Measurements from ENCODE around the gene CAMK1D.

CAMK1D gene

DNA sequence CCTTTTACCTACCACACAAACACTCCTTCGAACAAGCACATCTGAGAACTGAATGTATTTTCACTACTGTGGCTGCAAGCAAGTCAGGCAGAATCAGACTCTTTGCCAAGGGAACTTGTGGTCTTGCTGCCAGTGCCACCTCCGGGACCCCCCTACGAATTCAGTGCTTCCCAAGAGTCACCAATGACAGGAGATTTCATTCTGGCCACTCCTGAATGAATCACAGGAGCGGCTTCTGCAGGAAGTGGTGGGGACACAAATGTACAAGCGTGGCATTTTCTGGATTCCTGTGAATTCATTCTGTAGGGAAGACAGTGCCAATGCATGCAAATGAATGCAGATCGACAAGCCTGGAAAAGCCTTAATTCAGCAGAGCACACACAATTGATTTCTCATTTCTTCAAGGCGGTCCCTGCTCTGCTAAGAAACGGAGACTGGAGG lies 161.2 kb downstream of the CAMK1D start:
- TF ChIP-seq CTCF (IDR thresholded peaks at IDR 0.05; ENCODE audit: control insufficient read depth, extremely low read depth, insufficient read depth) = no peak
- DNase-seq (ENCODE audit: low read depth) = no peak
- no peak overlapping the region for H3K4me3 ChIP-seq (ENCODE audit: low read depth, low read length)

DNA sequence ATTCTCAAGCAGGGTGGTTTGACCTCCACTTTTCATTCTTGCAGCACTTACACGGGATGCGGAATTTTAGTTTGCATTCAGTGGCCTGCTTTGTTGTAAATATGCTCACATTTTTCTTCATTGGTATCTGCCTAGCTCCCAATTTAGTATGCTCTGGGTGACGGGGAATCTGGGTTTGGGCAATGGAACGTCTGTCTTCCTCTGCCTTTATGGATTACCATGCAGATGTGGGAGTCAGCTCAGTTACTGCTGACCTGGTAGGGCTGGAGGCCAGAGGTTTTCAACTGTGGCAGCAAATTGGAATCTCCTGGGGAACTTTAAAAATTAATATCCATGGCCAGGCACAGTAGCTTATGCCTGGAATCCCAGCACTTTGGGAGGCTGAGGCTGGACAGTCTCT lies 161.6 kb downstream of the CAMK1D start:
- no peak overlapping the region for H3K4me3 ChIP-seq (ENCODE audit: low read depth, low read length)
- no peak for TF ChIP-seq CTCF (IDR thresholded peaks at IDR 0.05; ENCODE audit: control insufficient read depth, extremely low read depth, insufficient read depth)
- DNase-seq (ENCODE audit: low read depth) = no peak

DNA sequence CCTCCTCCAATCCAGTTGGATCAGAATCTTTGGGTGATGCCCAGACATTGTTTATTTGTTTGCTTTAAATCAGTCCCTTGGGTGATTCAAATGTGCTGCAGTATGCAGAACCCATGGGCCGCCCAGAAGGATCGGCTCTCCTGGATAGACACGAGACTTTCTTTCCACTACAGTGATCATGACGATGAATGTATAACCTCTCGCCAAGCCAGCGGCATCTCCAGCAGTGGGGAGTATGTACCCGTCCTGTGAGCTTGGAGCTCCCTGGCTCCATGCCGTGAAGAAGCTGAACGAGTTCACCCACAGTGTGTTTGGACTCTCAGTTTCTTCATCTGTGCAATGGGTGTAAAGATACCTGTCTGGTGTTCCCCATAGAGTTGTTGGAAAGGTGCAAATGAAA lies 162.3 kb downstream of the CAMK1D start:
- DNase-seq (ENCODE audit: low read depth) = no peak
- no peak for TF ChIP-seq CTCF (IDR thresholded peaks at IDR 0.05; ENCODE audit: control insufficient read depth, extremely low read depth, insufficient read depth)
- no peak overlapping the region for H3K4me3 ChIP-seq (ENCODE audit: low read depth, low read length)

DNA sequence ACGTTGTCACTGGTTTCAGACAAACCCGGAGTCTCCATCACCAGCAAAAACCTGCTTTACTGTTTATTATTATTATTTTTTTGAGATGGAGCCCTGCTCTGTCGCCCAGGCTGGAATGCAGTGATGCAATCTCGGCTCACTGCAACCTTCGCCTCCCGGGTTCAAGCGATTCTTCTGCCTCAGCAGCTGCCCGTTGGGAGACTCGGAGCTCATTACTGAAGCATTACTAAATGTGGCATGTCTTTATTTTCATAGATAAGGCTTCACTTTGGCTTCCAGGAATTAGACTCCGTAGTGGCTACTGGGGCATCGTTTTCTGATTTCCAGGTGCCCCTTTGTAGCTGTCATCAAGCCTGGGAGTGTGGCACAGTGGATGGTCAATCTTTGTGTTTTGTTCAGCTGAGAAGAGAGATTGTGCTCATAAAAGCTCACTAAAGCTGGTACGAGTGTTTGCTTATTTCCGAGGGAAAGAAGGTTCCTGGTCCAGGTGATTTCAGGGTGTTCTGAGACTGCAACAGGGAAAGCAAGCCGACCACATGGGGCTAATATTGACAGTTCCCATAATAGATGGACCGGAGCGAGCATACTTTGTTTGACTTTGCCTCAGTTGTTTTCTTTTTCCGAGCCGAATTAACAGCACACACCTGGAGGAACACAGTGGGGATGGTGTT lies 163.1 kb downstream of the CAMK1D start:
- no peak overlapping the region for H3K4me3 ChIP-seq (ENCODE audit: low read depth, low read length)
- no peak for DNase-seq (ENCODE audit: low read depth)
- TF ChIP-seq CTCF (IDR thresholded peaks at IDR 0.05; ENCODE audit: control insufficient read depth, extremely low read depth, insufficient read depth) = no peak

DNA sequence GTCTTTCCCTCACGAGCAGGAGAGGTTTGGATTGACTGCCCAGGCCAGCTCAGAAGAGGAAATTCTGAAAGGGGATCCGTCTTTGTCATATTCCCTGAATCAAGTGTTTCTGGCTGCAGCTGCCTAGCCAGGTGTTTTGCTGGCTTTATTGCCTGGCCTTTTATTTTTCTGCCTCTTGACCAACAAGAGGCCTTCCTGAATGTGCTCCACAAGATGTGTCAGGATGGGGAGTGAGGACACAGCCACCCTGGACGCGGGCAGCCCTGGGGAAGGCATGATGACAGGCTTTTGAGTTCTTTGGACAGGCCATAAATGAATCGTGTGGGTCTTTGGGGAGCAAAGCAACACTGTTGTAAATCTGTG lies 163.6 kb downstream of the CAMK1D start:
- no peak for DNase-seq (ENCODE audit: low read depth)
- no peak overlapping the region for H3K4me3 ChIP-seq (ENCODE audit: low read depth, low read length)
- no peak for TF ChIP-seq CTCF (IDR thresholded peaks at IDR 0.05; ENCODE audit: control insufficient read depth, extremely low read depth, insufficient read depth)

DNA sequence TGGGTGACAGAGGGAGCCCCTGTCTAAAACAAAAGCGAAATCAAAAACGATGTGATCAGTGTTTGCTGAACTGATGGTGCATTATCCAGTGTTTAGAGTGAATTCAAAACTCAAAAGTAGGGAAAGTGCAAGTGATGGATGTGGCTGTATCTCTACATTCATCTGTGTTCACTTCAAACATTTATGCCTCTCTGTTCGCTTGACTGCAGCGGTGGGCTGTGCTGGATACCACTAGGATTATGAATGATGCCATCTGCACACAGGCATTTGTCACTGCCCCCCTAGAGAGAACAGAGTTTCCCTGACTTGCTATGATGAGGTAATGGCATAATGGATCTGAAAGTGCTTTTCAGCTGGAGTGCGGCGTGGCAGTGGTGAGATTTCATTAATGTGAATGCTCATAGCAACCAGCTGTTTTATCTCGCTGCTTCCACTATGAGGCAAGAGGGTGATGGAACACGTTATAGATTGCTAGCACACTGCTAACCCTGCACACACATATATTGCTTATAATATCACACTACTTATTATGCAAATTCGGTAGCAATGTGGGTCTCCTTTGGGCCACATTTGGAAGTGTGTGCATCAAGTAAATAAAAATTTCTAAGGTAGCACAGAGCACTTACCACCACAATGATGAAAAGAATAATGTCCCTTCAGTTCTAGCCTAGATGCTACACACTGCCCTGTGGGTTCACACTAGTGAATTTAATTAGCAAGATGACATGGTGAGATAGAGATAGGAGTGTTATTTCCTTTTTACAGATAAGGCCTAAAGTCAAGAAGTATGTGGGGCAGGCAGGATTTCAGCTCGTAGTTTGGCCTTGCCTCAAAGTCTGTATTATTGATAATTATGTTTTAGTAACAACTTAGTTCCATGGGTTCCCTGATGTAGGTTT lies 164.7 kb downstream of the CAMK1D start:
- H3K4me3 ChIP-seq (ENCODE audit: low read depth, low read length) = no peak overlapping the region
- DNase-seq (ENCODE audit: low read depth) = no peak

More for the DNA sequence above, 164.7 kb downstream of the CAMK1D start:
- TF ChIP-seq CTCF (IDR thresholded peaks at IDR 0.05; ENCODE audit: control insufficient read depth, extremely low read depth, insufficient read depth) = no peak
